HG03108 (cell line): Measurements from ENCODE around the gene POU3F1.

ENCODE experiments used
- ATAC-seq: cut with Tn5 transposase; IDR thresholded peaks from one replicate; pipeline ENCODE4 v1.9.1; 2021; ENCODE audit warnings: moderate library complexity; ENCODE audit not compliant: unreplicated experiment

Gene POU3F1

GRCh38 chr1:38046333-38046883, at the start of gene POU3F1:
TSS of gene POU3F1 (minus strand) at chr1:38046793. CDS start at chr1:38046743, 50 bp downstream.
- no peak for ATAC-seq

- ATAC-seq, result no peak
Observed at GRCh38 chr1:38095454-38095931, 48.9 kb upstream of the POU3F1 start.

DNA sequence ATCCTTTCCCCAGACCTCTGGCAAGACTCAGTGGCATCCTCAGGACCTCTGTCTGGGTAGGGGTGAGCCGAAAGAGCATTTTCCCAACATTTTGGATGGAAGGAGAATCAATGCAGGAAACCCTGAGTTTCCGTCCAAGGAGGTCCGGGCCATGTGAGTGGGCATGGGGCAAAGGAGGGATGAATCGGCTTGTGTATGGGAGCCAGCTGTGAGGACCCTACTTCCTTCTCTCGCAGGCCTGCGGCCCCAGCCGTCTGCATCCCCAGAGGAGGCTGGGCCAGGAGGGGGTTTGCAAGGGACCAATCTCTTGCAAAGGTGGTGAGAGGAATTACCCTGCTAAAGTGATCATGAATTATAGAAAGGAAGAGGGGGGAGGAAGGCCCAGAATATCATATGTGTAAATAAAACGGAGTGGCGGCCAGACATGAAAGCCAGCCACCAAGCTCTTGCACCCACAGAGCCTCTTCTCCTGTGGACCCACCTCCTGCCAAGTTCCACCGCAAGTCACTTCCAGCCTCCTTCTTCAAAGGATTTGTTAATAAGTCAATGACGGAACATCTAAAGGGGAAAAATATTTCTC, 48.2 kb upstream of the POU3F1 start:
- no peak for ATAC-seq

DNA sequence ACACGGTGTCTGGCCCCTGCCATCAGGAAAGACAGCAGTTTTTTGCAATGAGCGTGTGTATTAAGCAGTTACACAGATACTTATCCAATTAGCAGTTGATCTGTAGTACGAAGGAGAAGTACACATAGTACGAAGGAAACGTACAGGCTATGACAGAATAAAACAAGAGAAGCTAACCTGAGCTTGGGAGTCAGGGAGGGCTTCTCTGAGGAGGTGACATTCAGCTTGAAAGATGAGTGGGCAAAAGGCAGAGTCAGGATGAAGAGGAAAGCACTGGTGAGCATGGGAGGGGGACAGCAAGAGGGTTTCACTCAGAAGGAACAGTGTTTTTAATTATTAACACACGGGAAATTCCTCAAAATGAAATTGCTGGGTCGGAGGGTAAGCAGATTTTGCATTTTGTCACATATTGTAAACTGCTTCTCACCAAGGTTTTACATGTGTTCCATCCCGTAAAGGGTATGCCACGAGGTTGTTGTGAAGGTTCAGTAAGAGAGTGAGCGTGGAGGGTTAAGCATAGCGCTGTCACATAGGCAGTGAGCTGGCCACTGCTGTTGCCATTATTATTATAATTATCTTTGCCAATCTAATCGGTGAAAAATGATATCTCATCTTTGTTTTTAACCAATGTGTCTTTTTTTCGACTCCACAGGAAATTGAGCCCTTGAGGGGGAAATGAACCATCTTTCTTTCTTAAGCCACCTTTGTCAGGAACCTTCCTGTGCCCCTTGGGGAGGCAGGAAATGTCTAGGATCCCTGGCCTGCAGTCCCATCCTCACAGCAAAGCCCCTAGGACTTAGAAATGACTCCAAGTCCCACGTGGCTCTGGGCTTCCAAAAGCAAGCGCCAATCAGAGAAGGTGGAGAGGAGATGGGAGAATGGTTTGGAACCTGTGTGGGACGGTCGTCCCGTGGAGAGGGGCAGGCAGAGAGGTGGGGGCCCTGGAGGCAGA, 47.3 kb upstream of the POU3F1 start:
- no peak for ATAC-seq

DNA sequence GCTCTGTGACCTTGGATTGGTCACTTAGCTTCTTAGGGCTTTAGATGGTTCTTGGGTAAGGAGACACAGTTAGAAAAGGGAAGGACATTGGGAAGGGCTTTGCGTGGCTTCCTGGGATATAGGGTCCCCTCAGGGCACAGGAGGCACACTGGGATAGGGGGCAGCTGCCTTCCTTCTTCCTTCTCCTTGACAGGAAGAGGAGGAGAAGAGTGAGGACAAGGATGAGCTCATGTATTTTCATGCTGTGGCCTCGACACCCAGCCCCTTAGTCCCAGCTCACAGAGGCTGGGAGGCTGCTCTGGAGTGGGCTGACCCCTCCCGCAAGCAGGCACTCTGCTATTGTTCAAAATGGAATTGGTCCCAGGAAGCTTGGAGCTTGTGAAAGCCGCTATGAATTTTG, 45.7 kb upstream of the POU3F1 start:
- no peak for ATAC-seq

GRCh38 chr1:38090796-38091195, 44.2 kb upstream of the POU3F1 start:
- no peak for ATAC-seq

GRCh38 chr1:38089712-38090360, 43.2 kb upstream of the POU3F1 start:
- no peak for ATAC-seq

DNA sequence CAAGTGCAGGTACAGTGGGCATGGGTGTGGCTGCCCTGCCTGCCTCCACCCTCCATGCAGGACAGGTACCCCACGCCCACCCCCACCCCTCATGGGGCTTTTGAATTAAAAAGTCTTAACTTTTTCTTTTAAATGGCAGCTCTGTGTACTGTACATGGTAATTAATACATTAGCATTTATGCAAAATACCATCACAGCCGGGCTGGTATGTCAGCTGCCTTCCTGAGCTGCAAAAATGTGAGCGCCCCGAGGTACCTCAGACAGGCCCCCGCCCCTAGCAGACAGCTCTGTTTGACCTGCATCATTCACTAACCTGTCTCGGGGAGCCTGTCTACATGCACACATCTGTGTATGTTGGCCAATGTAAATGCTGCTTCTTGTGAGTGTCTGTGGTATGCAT, 42.2 kb upstream of the POU3F1 start:
- ATAC-seq, result no peak

DNA sequence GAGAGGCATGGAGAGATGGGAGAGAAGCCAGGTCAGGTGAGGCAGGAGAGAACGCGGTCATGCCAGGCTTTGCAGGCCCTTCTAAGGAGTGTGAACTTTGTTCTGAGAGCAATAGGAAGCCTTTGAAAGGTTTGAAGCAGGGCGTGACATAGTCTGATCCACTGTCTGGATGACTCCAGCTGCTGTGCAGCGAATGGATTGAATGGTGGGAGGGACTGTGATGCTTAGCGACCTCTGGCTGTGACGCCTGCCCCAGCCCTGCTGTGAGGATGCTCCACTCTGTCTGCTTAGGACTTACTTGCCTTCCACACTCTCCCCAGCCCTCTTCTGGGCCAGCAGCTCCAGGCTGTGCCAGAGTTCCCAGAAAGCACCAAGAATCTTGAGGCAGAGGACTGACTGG, 41.8 kb upstream of the POU3F1 start:
- ATAC-seq, result no peak

DNA sequence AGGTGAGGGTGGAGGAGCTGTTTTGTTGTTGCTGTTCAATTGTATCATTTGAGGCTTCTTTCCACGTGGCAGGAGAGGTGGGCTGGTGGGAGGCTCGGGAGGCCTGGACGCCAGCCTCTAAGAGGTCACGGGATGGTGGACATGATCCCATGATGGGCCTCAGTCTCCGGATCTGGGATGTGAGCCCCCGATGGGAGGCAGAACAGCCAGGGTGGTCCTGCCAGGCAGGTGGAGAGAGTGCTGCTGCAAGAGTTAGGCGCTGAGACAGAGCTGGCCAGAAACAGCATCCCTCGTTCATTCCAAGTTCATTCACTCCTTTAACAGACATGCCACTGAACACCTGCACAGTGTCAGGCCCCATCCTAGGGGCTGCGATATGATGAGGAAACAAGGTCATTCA, 41.1 kb upstream of the POU3F1 start:
- no peak for ATAC-seq

DNA sequence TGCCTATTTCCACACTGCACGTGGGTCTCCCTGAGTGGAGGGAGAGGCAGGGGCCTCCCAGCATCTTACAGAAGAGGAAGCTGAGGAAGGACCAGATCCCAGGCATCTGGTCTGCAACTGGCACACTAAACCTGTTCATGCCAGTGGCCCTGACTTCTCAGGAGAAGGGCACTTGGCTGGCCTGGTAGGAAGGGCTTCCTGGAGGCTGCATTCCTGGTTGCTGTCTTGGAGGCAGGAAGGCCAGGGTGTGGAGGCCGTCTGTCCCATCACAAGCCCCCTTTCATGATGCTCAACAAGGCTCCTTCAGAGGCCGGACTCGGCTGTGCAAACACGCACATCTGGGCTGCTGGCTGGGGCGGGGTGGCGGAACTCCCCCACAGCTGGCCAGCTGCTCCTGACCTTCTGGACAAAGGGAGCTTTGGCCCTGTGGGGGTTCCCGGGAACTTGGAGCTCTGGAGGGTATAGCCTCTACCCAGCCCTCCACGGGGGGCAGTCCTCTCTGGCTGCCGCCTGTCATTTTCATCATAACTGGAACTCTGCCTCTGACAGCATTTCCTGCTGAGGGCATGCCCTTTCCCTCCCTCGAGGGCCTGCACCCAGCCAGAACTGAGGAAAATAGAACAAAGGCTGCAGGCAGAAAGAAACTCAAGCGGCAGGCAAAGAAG, 39.2 kb upstream of the POU3F1 start:
- ATAC-seq, result no peak

- no peak for ATAC-seq
Observed at GRCh38 chr1:38084700-38085099, 38.1 kb upstream of the POU3F1 start.

DNA sequence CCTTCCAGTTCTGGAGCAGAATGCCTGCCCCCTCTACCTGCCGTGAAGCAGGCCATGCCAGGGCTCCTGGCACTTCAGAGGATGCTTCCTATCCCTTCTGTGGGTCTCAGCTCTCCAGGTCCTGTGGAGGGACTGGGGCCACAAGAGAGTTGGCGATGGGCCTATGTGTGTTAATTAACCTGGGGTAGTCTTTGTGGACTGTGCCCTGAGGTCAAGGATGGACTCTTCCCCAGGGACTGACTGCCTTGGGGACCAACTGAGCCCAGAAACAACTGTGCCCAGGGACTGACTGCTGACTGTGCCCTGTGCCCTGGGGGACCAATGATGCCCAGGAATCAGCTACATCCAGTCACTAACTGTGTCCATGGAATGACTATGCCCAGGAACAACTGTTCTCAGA, 37.5 kb upstream of the POU3F1 start:
- no peak for ATAC-seq

- ATAC-seq, result no peak
Observed at GRCh38 chr1:38083541-38083940, 36.9 kb upstream of the POU3F1 start.

DNA sequence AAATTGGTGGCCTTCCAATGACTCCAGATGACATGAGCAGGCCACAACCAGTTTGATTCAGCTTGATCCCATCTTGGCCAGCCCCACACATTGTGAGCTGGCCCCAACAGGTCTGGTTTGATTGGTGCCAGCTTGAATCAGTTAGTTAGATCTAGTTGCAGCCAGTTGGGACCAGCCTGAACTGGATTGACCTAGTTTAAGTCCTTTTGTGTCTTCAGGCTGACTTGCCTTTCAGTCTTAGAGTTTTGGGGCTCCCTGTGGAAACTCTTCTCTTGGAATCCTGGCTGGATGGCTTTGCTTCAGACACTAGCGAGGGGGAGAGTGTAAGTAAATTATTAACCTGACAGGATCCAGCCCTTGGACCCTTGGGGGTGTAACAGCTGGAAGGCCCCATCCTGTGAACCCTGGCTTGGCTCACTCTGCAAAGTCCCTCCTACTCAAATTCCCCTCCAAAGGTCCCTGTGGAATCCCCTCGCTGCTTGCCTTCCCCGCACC, 36.2 kb upstream of the POU3F1 start:
- no peak for ATAC-seq

GRCh38 chr1:38079019-38079418, 32.4 kb upstream of the POU3F1 start:
- ATAC-seq, result no peak

- ATAC-seq, result no peak
Observed at GRCh38 chr1:38077523-38078147, 31.0 kb upstream of the POU3F1 start.

DNA sequence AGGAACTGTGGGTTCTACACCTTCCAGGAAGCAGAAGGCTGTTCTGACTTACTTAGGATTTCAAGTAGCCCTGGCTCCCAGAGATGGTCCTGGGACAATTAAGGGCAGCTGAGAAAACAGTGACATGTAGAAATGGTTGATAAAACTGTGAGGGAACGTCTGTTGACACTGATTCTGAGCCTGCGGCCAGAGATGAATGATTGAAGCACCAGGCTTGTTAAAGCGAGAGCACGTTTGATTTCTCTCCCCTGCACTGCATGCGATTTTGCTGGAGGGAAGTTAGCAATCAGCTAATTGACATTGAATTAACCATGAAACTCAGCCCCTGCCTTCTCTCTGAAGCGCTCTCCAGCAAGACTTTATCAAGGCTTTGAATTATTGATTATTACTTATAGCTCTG, 29.9 kb upstream of the POU3F1 start:
- no peak for ATAC-seq

GRCh38 chr1:38076038-38076437, 29.4 kb upstream of the POU3F1 start:
- no peak for ATAC-seq

DNA sequence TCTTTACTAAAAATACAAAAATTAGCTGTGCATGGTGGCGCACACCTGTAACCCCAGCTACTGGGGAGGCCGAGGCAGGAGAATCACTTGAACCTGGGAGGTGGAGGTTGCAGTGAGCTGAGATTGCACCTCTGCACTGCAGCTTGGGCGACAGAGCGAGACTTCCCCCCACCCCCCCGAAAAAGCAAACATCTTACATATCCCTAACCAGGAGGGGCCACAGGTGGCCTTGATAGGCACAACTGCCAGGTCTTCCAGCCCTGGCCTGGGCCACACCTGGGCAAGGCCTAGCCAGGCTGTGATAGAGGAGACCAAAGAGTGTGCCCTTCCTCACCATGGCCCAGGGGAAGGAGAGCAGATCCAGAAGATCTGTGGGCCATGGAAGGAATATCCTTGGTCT, 28.6 kb upstream of the POU3F1 start:
- ATAC-seq, result no peak
